ENCODE results near the gene ABI2. TPM values are rescaled to one million over a fixed set of nuclear protein-coding genes. Genes with fewer than 3 reads are reported as not detected.

The ABI2 gene
- total RNA-seq, 1 experiment from 2014 or later: 141 TPM

GRCh38 chr2:203282101-203282500 is 46.1 kb upstream of the ABI2 start:
- Histone ChIP-seq H3K56ac (ENCODE audit: insufficient read length, low read depth, low read length) (no peak overlapping the region), H2BK15ac (ENCODE audit: low read depth, low read length) (no peak overlapping the region), H3K9me3 (ENCODE audit: control insufficient read depth, low read depth, low read length) (no peaks in the 10 kb centered on the region), H3K23ac (ENCODE audit: insufficient read length, low read depth, low read length) (no peak overlapping the region), H2BK5ac (ENCODE audit: insufficient read length, low read length) (no peak overlapping the region), H2BK12ac (ENCODE audit: insufficient read length, low read depth, low read length) (no peak overlapping the region), H3K9ac (ENCODE audit: extremely low read depth, insufficient read length, low read length) (no peak overlapping the region), H2BK120ac (ENCODE audit: low read depth, low read length, poor library complexity, severe bottlenecking) (no peak overlapping the region), H2AK5ac (ENCODE audit: insufficient read length, low read length) (no peak overlapping the region), H3K14ac (ENCODE audit: insufficient read depth, low read length) (no peak overlapping the region), H4K5ac (ENCODE audit: insufficient read length, low read depth, low read length) (no peak overlapping the region), H4K20me1 (ENCODE audit: control insufficient read depth, insufficient read depth, insufficient read length) (no peaks in the 10 kb centered on the region), H3K27ac (ENCODE audit: insufficient read length, low read depth, low read length) (no peak overlapping the region), H3K79me1 (ENCODE audit: insufficient read depth, low read depth, low read length, poor library complexity, severe bottlenecking) (no peaks in the 10 kb centered on the region), H4K91ac (ENCODE audit: insufficient read length, low read depth, low read length) (no peak overlapping the region), H3K23me2 (ENCODE audit: insufficient read length, low read depth, low read length, poor library complexity, severe bottlenecking) (no peaks in the 10 kb centered on the region), H3K4me1 (ENCODE audit: insufficient read depth, low read length) (no peaks in the 10 kb centered on the region), H2BK20ac (ENCODE audit: low read depth, low read length, poor library complexity, severe bottlenecking) (no peak overlapping the region), H4K8ac (replicated peaks; ENCODE audit: insufficient read length, low read depth, low read length) (no peak overlapping the region), H3K4me2 (ENCODE audit: insufficient read depth, insufficient read length, low read length) (no peak overlapping the region), H2AFZ (ENCODE audit: low read length) (no peak overlapping the region), H3K4ac (ENCODE audit: low read depth, low read length) (no peak overlapping the region), H3K18ac (ENCODE audit: insufficient read length, low read depth, low read length) (no peak overlapping the region), H3K27me3 (ENCODE audit: insufficient read depth, low read length) (no peaks in the 10 kb centered on the region), H3K79me2 (ENCODE audit: insufficient read depth, low read length) (no peaks in the 10 kb centered on the region), H3T11ph (ENCODE audit: low read length) (no peak overlapping the region)
- H3K27me3 Mint-ChIP-seq (ENCODE audit: low read depth): no peaks in the 10 kb centered on the region
- TF ChIP-seq CTCF (conservative IDR thresholded peaks at IDR 0.05): no peak
- H3K9me3 Mint-ChIP-seq: no peaks in the 10 kb centered on the region
- H3K36me3 Mint-ChIP-seq (ENCODE audit: insufficient read depth in 1 of 3, low read depth in 3 of 3): peaks cover 2 to 59% (median 49%) of the 10 kb centered on the region in 3 experiments; a peak in 6 of 7 replicates
- no CpG with 5 or more reads among the region's 7 CpGs for WGBS (ENCODE audit: extremely low coverage, insufficient read length, low lambda C conversion rate)
- DNase-seq: no peak
- no peak overlapping the region for H3K27ac Mint-ChIP-seq
- H3K4me3 Mint-ChIP-seq: no peak overlapping the region
- no peaks in the 10 kb centered on the region for H3K4me1 Mint-ChIP-seq
